ENCODE results near the gene OR4K17. TPM values are rescaled to one million over a fixed set of nuclear protein-coding genes. Genes with fewer than 3 reads are reported as not detected.

Gene OR4K17
- total and polyA plus RNA-seq, 7 donors: not detected

DNA sequence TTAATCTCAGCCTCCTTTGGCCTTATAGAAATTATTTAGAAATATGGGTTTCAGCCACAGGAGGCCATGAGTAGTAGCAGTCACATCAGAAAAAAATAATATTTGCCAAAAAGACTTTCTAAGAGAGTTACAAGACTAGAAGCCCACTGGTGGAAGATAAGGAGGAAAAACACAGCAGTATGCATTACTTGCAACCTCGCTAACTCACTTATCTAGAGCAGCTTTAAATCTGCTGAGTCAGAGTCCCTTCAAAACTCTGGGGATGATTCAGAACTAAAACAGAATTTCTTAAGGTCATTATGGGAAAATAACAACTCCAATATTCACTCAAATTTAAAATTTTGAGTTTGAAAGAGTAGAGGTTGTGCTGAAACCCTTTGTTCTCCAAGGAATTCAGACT is 6.2 kb downstream of the OR4K17 start:
- Histone ChIP-seq H3K36me3 (no peaks in the 10 kb centered on the region), H3K4me3 (no peak overlapping the region), H3K4me1 (no peaks in the 10 kb centered on the region), H3K9me3 (peaks cover 0 to 5% (median 1%) of the 10 kb centered on the region in 4 donors), H3K27ac (no peak overlapping the region), H3K27me3 (no peaks in the 10 kb centered on the region)
- 54 to 56% methylated on average over 1 of the region's 1 CpG for WGBS, 2 donors
- no peak for DNase-seq
- intact Hi-C loops (cut with DNase I): no loop called here
- no peak for TF ChIP-seq CTCF (IDR thresholded peaks at IDR 0.05)
- TF ChIP-seq EP300 (IDR thresholded peaks at IDR 0.05): no peak
- no peak for TF ChIP-seq POLR2A (IDR thresholded peaks at IDR 0.05)
- TF ChIP-seq POLR2AphosphoS5 (IDR thresholded peaks at IDR 0.05): no peak

DNA sequence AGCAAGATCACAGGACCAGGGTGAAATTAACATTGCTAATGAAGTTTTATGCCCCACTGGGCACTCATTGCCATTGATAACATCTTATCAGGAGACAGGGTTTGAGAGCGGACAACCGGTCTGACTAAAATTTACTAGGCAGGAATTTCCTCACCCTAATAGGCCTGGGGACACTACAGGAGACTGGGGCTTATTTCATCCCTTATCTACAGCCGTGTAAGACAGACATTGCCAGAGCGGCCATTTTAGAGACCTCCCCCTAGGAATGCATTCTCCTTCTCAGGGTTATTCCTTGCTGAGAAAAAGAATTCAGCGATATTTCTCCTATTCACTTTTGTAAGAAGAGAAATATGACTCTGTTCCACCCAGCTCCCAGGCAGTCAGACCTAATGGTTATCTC is 8.3 kb downstream of the OR4K17 start:
- intact Hi-C loops (cut with DNase I): no loop called here
- H3K27ac ChIP-seq: no peak overlapping the region
- H3K36me3 ChIP-seq: no peaks in the 10 kb centered on the region
- no peaks in the 10 kb centered on the region for H3K4me1 ChIP-seq
- no peak for TF ChIP-seq EP300 (IDR thresholded peaks at IDR 0.05)
- no peak for TF ChIP-seq CTCF (IDR thresholded peaks at IDR 0.05)
- no peak for TF ChIP-seq POLR2AphosphoS5 (IDR thresholded peaks at IDR 0.05)
- TF ChIP-seq POLR2A (IDR thresholded peaks at IDR 0.05): no peak
- H3K4me3 ChIP-seq: no peak overlapping the region
- no peaks in the 10 kb centered on the region for H3K27me3 ChIP-seq
- DNase-seq: no peak
- WGBS, 2 donors: 81% methylated on average over 5 of the region's 5 CpGs
- H3K9me3 ChIP-seq: peaks cover 0 to 5% (median 1%) of the 10 kb centered on the region in 4 donors

DNA sequence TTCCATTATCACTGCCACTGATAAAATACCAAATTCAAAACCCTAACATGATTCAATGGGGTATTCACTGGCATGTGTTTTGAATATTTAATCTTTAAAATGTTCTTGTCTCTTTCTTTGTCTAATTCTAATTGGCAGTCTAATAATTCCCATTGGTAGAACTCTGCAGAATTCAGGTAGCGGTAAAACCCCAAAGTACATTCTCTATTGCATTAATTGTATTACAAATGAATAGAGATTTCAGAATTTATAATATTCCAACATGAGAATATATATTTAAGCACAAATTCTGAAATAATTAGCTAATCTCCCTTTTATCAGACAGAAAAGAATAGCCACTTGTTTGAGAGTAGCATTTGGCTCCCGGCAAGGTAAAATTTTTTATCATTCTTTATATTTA is 28.0 kb downstream of the OR4K17 start, which contains the start of gene OR4N5:
Gene OR4N5 (plus strand): TSS at position 301 of the 400 bp plus-strand sequence. CDS start 4,916 bp downstream, outside the sequence.
- no peak for DNase-seq
- Histone ChIP-seq H3K27ac (no peak within 1 kb of the TSS), H3K9me3 (no peaks in the 10 kb centered on the region), H3K36me3 (no peaks in the 10 kb centered on the region), H3K4me1 (no peaks in the 10 kb centered on the region), H3K4me3 (no peak within 1 kb of the TSS), H3K27me3 (no peaks in the 10 kb centered on the region)
- TF ChIP-seq POLR2AphosphoS5 (IDR thresholded peaks at IDR 0.05) (no peak), CTCF (IDR thresholded peaks at IDR 0.05) (no peak), POLR2A (IDR thresholded peaks at IDR 0.05) (no peak), EP300 (IDR thresholded peaks at IDR 0.05) (no peak)
- intact Hi-C loops (cut with DNase I): no loop called here
- 82 to 93% methylated on average over 2 of the region's 2 CpGs for WGBS, 2 donors

DNA sequence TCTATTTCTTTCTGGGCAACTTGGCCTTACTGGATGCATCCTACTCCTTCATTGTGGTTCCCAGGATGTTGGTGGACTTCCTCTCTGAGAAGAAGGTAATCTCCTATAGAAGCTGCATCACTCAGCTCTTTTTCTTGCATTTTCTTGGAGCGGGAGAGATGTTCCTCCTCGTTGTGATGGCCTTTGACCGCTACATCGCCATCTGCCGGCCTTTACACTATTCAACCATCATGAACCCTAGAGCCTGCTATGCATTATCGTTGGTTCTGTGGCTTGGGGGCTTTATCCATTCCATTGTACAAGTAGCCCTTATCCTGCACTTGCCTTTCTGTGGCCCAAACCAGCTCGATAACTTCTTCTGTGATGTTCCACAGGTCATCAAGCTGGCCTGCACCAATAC is 33.4 kb downstream of the OR4K17 start:
- no peak for TF ChIP-seq POLR2A (IDR thresholded peaks at IDR 0.05)
- no peak for TF ChIP-seq POLR2AphosphoS5 (IDR thresholded peaks at IDR 0.05)
- no peak for TF ChIP-seq EP300 (IDR thresholded peaks at IDR 0.05)
- TF ChIP-seq CTCF (IDR thresholded peaks at IDR 0.05): no peak
- Histone ChIP-seq H3K9me3 (no peaks in the 10 kb centered on the region), H3K27ac (no peak overlapping the region), H3K36me3 (no peaks in the 10 kb centered on the region), H3K4me3 (no peak overlapping the region), H3K27me3 (no peaks in the 10 kb centered on the region), H3K4me1 (no peaks in the 10 kb centered on the region)
- no peak for DNase-seq
- intact Hi-C loops (cut with DNase I): no loop called here
- WGBS, 2 donors: 37 to 38% methylated on average over 7 of the region's 7 CpGs

DNA sequence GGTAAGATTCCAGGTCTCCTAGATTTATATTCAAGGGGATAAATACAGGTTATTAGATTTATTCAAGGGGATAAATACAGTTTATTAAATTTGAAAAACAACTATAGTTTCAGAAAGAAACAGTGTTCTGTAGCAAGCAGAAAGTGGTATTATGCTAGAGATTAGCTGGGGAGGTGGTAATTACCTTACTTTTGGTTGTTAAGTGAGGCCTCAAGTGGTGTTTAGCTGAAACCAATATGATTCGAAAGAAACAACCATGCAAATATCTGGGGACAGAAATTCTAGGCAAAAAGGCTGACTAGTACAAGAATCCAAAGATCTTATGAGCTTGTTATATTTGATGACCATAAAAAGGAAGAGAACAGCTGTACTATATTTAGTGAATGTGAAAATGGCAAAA is 34.3 kb downstream of the OR4K17 start:
- Histone ChIP-seq H3K27me3 (no peaks in the 10 kb centered on the region), H3K9me3 (peaks cover 0 to 3% (median 0%) of the 10 kb centered on the region in 4 donors), H3K4me1 (no peaks in the 10 kb centered on the region), H3K27ac (no peak overlapping the region), H3K4me3 (no peak overlapping the region), H3K36me3 (no peaks in the 10 kb centered on the region)
- 58 to 64% methylated on average over 1 of the region's 1 CpG for WGBS, 2 donors
- TF ChIP-seq POLR2A (IDR thresholded peaks at IDR 0.05): no peak
- no peak for TF ChIP-seq POLR2AphosphoS5 (IDR thresholded peaks at IDR 0.05)
- no peak for TF ChIP-seq CTCF (IDR thresholded peaks at IDR 0.05)
- TF ChIP-seq EP300 (IDR thresholded peaks at IDR 0.05): no peak
- no peak for DNase-seq
- intact Hi-C loops (cut with DNase I): no loop called here

Data from sigmoid colon (tissue), 7 donors.